Adrenal gland (tissue), 5 donors: ENCODE results near the gene PTPRN2.

Experiments
- POLR2A ChIP-seq, 2 donors: fragments of 450-650 bp; IDR thresholded peaks; one replicate each; pipeline ENCODE4 v1.6.1; 2017; ENCODE audit warnings: antibody characterized with exemption in 2 of 2, mild to moderate bottlenecking in 2 of 2, moderate library complexity in 1 of 2
- TF ChIP-seq, protein P1 (sequence below), 6 experiments: fragments of 450-650 bp in 4 of 6; fragments of 200-600 bp in 2 of 6; sonication (generic) in 1 of 6; IDR thresholded peaks; 1 replicate in 5 of 6; 2 replicates in 1 of 6; pipeline versions ENCODE4 v1.5.1 to v1.8.0; 2016 to 2021; ENCODE audit warnings: antibody characterized with exemption in 6 of 6, mild to moderate bottlenecking in 2 of 6, moderate library complexity in 1 of 6
- donor health status: DM: no; HTN: no; CAD: no.

DNA sequence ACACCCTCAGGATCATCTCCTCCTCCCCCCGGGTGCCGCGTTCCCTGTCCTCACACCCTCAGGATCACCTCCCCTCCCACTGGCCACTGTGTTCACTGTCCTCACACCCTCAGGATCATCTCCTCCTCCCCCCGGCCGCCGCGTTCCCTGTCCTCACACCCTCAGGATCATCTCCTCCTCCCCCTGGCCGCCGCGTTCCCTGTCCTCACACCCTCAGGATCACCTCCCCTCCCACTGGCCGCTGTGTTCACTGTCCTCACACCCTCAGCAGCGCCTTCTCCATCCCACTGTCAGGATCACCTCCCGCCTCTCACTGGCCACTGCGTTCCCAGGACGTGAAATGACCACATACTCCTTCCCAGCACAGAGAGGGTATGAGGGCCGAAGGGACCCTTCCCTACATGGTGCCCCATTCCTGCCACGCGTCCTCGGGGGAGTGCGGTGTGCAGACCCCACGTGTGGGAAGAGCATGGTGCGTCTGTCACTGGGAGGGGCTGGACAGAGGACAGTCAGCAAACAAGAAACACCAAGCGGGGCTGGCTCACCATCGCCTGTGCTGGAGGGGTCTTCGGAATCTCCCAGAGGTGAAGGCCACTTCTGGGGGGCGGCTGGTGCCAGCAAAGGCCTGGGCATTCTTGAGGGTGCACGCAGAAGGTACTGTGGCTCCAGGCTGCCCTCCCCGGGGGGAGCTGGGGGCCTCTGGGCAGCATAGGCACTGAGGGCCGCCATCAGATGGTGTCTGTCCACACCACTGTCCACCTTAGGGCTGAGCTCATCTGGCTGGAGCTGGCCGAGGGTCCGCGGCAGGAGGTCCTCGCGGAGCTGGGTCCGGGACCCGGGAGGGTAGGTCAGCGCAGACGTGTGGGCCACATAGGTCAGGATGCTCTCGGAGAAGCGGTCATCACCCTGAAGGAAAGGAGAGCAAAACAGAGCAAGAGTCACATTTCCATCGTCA is 421.0 kb downstream of the PTPRN2 start:
- TF ChIP-seq, protein P1, sequence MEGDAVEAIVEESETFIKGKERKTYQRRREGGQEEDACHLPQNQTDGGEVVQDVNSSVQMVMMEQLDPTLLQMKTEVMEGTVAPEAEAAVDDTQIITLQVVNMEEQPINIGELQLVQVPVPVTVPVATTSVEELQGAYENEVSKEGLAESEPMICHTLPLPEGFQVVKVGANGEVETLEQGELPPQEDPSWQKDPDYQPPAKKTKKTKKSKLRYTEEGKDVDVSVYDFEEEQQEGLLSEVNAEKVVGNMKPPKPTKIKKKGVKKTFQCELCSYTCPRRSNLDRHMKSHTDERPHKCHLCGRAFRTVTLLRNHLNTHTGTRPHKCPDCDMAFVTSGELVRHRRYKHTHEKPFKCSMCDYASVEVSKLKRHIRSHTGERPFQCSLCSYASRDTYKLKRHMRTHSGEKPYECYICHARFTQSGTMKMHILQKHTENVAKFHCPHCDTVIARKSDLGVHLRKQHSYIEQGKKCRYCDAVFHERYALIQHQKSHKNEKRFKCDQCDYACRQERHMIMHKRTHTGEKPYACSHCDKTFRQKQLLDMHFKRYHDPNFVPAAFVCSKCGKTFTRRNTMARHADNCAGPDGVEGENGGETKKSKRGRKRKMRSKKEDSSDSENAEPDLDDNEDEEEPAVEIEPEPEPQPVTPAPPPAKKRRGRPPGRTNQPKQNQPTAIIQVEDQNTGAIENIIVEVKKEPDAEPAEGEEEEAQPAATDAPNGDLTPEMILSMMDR (IDR thresholded peaks at IDR 0.05): no peak
- TF ChIP-seq POLR2A (IDR thresholded peaks at IDR 0.05): no peak
